Superior temporal gyrus (tissue), 1 donor: ENCODE measurements around the gene ZNF829.
A peak's percentile ranks its signal among the peaks of the same experiment; 100 is the strongest.

ENCODE experiments used
- DNase-seq: peaks from one replicate; pipeline ENCODE4 v3.0.0-alpha.2; 2016; ENCODE audit errors: extremely low spot score

ZNF829 gene

DNA sequence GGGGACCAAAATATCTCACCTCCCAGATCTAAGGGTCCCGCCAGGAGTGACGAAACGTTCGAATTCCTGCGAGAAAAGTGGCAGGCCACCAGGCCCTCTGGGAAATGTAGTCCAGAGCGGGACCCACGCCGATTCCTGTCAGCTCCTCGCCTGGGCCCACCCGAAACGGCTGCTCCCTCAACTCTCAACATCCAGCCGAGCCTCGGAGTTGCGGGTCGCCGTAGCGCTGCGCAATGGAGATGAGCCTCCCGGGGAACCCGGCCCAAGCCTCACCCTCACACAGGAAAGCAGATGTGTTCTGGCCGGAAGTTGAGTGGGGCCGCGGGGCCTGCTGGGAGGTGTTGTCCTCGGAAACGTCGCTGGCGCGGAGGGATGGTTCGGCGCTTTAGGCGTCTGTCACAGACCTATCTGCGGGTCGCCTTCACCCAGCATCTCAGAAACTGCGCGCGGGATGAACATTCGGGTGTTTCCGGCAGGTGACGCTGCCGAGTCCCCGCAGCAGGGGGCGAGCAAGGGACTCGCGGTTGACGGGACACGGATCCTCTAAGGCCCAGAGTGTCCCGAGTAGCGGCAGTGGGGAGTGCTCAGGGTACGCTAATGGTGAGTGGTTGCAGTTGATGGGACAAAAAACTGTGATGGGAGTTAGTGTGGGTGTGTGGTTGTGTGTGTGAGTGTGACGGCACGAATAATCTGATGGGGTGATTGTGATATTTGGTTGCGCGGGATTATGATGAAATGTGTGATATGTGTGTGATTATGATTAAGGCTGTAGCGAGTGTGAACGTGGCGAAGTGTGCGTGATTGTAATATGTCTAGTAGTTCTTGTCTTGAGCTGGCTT lies at the start of gene ZNF829, which contains the start of gene ZNF568:
Gene ZNF829 (minus strand): TSS at position 300 of the 839 bp plus-strand sequence. CDS start 1,124 bp downstream, outside the sequence.
Gene ZNF568 (plus strand): TSS at position 341 of the 839 bp plus-strand sequence. CDS start 6,439 bp downstream, outside the sequence.
- peak; percentile 92 for DNase-seq

DNA sequence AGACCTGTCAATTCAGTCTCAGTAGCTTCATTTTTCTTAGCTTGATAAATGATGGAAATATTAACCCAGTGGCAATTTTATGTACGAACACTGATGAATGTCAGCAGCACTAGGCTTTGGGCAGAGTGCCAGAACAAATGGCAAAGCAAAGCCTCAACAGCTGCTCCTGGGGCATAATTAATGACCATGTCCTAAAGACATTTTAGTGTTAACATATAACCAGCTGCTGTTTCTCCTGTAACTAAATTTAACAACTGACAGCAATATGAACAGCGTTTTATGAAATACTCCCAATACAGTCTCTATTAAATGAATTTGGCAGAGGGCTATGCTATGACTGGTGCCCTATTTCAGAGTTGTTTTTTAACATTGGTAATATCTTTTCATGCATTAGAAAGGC lies 47.2 kb upstream of the ZNF829 start:
- DNase-seq: no peak

DNA sequence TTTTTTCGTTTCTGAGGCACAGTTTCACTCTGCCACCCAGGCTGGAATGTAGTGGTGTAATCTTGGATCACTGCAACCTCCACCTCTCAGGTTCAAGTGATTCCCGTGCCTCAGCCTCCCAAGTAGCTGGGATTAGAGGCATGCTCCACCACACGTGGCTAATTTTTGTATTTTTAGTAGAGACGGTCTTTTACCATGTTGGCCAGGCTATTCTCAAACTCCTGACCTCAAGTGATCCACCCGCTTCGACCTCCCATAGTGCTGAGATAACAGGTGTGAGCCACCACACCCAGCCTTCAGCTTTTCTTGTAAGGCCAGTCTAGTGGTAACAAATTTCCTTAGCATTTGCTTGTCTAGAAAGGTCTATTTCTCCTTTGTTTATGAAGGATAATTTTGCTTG lies 46.3 kb upstream of the ZNF829 start:
- DNase-seq: no peak

DNA sequence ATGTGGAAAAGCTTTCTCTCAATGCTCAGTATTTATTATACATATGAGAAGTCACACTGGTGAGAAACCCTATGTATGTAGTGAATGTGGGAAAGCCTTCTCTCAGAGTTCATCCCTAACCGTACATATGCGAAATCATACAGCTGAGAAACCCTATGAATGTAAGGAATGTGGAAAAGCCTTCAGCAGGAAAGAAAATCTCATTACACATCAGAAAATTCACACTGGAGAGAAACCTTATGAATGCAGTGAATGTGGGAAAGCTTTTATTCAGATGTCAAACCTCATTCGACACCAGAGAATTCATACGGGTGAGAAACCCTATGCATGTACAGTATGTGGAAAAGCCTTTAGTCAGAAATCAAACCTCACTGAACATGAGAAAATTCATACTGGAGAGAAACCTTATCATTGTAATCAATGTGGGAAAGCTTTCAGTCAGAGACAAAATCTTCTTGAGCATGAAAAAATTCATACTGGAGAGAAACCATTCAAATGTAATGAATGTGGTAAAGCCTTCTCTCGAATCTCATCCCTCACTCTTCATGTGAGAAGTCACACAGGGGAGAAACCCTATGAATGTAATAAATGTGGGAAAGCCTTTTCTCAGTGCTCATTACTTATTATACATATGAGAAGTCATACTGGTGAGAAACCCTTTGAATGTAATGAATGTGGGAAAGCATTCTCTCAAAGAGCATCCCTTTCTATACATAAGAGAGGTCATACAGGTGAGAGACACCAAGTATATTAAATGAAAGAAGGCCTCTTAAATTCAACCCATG lies 34.4 kb upstream of the ZNF829 start:
- no peak for DNase-seq

- no peak for DNase-seq
These were observed 23.1 kb upstream of the ZNF829 start for GRCh38 chr19:36939153-36939552.

DNA sequence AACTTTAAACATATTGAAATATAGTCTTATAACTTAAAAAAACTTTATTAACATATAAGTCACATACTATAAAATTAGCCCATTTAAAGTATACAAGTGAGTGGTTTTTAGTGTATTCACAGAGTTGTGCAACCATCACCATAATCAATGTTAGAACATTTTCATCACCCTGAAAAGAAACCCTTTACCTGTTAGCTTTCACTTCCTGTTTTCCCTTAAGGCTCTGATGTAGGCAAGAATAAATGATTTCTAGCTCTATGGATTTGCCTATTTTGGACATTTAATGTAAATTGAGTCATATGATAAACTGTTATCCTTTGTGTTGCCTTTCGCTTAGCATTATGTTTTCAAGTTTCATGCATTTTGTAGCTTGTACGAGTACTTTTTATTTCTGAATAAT lies 15.6 kb upstream of the ZNF829 start:
- DNase-seq: no peak

GRCh38 chr19:36918090-36918489 lies 2.0 kb upstream of the ZNF829 start:
- DNase-seq: no peak

- no peak for DNase-seq
These were observed 900 bp upstream of the ZNF829 start for GRCh38 chr19:36916991-36917390.

DNA sequence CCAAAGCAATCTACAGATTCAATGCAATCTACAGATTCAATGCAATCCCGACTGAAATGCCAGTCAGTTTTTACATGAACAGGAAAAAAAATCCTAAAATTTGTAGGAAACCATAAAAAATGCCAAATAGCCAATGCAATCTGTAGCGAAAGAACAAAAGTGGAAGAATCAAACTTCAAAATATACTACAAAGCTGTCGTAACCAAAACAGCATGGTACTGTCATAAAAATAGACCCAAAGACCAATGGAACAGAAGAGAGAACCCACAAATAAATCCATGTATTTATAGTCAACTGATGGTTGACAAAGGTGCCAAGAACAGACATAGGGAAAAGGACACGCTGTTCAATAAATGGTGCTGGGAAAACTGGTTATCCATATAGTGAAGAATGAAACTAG lies 17.7 kb downstream of the ZNF829 start:
- no peak for DNase-seq

DNA sequence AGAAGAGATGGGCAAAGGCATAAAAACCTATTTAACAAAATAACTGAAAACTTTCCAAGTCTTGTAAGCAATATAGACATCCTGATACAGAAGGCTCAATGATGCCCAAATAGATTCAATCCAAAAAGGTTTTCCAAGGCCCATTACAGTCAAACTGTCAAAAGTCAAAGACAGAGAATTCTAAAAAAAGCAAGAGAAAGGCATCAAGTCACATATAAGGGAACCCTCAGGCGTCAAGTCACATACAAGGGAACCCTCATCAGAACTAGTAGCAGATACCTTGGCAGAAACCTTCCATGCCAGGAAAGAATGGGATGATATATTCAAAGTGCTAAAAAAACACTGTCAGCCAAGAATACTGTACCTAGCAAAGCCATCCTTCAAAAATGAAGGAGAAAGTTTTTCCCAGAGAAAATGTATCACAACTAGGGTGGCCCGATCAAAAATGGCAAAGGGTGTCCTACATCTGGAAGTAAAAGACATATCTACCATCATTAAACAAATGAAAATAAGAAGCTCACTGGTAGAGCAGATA lies 21.2 kb downstream of the ZNF829 start:
- DNase-seq: no peak

DNA sequence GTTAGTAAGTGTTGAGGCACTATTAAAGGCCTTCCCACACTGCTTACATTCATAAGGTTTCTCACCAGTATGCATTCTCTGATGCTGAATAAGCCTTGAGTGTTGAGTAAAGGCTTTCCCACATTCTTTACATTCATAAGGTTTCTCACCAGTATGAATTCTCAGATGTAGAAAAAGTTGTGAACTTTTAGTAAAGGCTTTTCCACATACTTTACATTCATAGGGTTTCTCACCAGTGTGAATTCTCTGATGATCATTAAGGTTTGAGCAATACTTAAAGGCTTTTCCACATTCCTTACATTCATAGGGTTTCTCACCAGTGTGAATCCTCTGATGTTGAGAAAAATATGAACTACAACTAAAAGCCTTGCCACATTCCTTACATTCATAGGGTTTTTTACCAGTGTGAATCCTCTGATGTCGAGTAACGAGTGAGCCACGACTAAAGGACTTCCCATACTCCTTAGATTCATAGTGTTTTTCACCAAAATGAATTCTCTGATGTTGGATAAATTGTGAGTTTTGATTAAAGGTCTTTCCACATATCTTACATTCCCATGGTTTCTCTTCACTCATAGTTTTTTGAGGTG lies 24.2 kb downstream of the ZNF829 start:
- DNase-seq: no peak

DNA sequence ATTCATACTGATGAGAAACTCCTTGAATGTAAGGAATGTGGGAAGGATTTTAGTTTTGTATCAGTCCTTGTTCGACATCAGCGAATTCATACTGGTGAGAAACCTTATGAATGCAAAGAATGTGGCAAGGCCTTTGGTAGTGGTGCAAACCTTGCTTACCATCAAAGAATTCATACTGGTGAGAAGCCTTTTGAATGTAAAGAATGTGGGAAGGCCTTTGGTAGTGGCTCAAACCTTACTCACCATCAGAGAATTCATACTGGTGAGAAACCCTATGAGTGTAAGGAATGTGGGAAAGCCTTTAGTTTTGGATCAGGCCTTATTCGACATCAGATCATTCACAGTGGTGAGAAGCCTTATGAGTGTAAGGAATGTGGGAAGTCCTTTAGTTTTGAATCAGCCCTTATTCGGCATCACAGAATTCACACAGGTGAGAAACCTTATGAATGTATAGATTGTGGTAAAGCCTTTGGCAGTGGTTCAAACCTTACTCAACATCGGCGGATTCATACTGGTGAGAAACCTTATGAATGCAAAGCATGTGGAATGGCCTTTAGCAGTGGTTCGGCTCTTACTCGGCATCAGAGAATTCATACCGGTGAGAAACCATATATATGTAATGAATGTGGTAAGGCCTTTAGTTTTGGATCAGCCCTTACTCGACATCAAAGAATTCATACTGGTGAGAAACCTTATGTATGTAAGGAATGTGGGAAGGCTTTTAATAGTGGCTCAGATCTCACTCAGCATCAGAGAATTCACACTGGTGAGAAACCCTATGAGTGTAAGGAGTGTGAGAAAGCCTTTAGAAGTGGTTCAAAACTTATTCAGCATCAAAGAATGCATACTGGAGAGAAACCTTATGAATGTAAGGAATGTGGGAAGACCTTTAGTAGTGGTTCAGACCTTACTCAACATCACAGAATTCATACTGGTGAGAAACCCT lies 38.8 kb downstream of the ZNF829 start:
- DNase-seq: no peak

- no peak for DNase-seq
These were observed 64.2 kb downstream of the ZNF829 start for GRCh38 chr19:36851898-36852297.

DNA sequence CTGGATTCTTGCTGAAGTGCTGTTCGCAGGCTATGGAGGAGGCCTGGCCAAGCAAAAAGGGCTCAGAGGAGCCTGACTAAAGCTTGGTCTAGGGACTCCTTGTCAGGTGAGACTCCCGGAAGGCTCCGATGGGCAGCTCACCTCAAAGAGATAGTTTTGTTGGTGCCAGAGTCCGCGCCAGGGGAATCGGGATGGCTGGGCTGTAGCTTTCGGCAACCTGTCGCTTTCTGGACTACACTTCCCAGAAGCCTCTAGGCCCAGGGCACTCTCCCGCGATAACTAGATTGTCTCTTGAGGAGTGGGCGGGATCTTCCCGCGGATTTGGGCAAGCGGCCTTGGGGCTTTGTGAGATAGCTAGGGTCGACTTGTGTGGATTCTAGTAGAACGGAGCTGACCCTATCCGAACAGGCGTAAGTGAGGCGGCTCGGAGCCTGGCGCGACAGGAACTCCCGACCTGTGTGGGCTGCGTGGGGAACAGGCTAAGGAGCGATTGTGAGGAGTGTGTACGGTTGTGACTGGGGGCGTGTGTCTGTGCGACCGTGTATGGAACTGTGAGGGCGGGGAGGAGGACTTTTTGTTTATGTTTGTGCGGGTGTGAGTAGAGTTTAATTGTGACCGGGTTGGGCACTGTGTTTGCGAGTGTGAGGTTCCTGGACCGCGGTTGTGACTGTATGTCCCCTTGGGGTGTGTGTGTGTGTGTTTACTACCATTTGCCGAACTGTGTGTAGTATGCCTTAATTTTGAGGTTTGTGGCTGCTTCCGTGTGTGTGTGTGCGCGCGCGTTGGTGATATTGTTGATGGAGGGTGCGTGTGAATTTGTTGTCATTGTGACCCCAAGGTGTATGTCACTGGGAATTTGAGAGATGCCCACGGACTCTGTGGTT lies 65.3 kb downstream of the ZNF829 start, which contains the start of gene ZNF345:
Gene ZNF345 (plus strand): TSS at position 318 of the 884 bp plus-strand sequence. CDS start 25,955 bp downstream, outside the sequence.
- DNase-seq: peak; percentile 98

DNA sequence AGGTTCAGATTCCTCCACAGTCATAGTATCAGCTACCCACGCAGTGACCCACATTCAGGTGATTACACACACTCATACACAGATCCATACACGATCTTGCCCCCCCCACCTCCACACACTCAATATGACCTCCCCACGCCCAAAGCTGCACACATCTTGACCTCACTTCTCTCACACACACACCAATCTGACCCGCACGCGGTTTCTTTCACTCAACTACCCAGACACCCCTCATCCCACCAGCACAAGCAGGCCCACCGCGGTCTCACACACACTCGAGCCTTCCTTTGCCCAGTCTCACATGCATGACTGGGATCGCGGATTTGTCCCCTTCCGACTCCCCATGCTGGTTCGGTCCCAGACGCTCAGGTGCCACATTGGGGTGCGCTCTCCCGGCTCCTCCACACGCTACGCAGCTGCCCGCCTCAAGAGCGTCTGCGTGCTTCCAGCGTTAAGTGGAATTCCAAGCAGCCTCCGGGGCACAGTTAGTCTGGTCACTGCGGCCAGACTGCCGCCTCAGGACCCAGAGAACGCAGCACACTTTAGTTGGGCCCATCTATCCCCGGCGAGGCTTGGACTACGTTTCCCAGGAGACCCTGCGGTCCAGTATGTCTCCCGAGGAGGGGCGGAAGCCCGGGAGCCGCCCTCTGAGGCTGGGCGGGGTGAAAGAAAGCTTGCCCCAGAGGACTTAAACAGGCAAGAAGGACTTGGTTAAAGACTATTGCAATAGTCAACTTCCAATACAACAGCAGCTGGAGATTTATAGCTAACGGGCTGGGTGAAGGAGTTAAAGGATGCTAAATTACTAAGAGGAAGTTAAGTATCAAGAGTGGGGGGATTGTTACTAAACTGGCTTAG lies 66.2 kb downstream of the ZNF829 start:
- peak; percentile 96 for DNase-seq

GRCh38 chr19:36847968-36848367 lies 68.1 kb downstream of the ZNF829 start:
- DNase-seq: no peak

- DNase-seq: no peak
These were observed 77.2 kb downstream of the ZNF829 start for GRCh38 chr19:36838784-36839324.
